Tibial artery (tissue), 4 donors: ENCODE results near the gene ADAM33.

Experiments
- DNase-seq, 2 donors: peaks; one replicate each; pipeline ENCODE4 v3.0.0-alpha.2; 2019
- H3K27ac ChIP-seq, 2 donors: fragments of 200-600 bp; sonication (generic) in 1 of 2; 1 replicate in 1 of 2; 2 replicates in 1 of 2; pipeline ENCODE4 v1.5.1; 2018 to 2019; ENCODE audit warnings: mild to moderate bottlenecking in 1 of 2
- H3K27me3 ChIP-seq, 2 donors: fragments of 200-600 bp; sonication (generic) in 1 of 2; one replicate each; pipeline versions ENCODE4 v1.5.1 to v1.6.0; 2016 to 2019
- H3K36me3 ChIP-seq, 3 donors: fragments of 200-600 bp; sonication (generic) in 2 of 3; one replicate each; pipeline ENCODE4 v1.5.1; 2016 to 2019; ENCODE audit warnings: mild to moderate bottlenecking in 2 of 3
- H3K4me1 ChIP-seq, 4 donors: fragments of 200-600 bp; sonication (generic) in 2 of 4; 1 replicate in 3 of 4; 2 replicates in 1 of 4; pipeline ENCODE4 v1.5.1; 2016 to 2019
- H3K4me3 ChIP-seq, 2 donors: fragments of 200-600 bp; sonication (generic) in 1 of 2; 1 replicate in 1 of 2; 2 replicates in 1 of 2; pipeline ENCODE4 v1.5.1; 2018 to 2019; ENCODE audit warnings: mild to moderate bottlenecking in 2 of 2
- H3K9me3 ChIP-seq, 3 donors: fragments of 200-600 bp; sonication (generic) in 1 of 3; one replicate each; pipeline ENCODE4 v1.5.1; 2016 to 2019
- CTCF ChIP-seq, 2 experiments: fragments of 200-600 bp in 1 of 2; fragments of 450-650 bp in 1 of 2; IDR thresholded peaks; one replicate each; pipeline ENCODE4 v1.5.1; 2017 to 2019; ENCODE audit warnings: antibody characterized with exemption in 2 of 2, mild to moderate bottlenecking in 1 of 2, moderate library complexity in 1 of 2
- intact Hi-C: fragments of 100-400 bp; cut with DNase I; formaldehyde crosslinking; loops from one replicate; pipeline ENCODE4 v1.15.0; 2023; ENCODE audit warnings: low total_unique reads

The ADAM33 gene

GRCh38 chr20:3728876-3729275 lies 47.1 kb upstream of the ADAM33 start:
- peaks cover 0 to 62% of the 10 kb centered on the region in 2 donors for H3K27me3 ChIP-seq
- no peak for DNase-seq
- intact Hi-C loops, result no loop called here
- no peaks in the 10 kb centered on the region for H3K36me3 ChIP-seq
- no peak for TF ChIP-seq CTCF (IDR thresholded peaks at IDR 0.05)
- H3K4me1 ChIP-seq, result peaks cover 0 to 9% (median 0%) of the 10 kb centered on the region in 4 donors
- H3K4me3 ChIP-seq, result no peak overlapping the region
- no peaks in the 10 kb centered on the region for H3K9me3 ChIP-seq
- no peak overlapping the region for H3K27ac ChIP-seq

- intact Hi-C loops, result no loop called here
- no peak for TF ChIP-seq CTCF (IDR thresholded peaks at IDR 0.05)
- H3K36me3 ChIP-seq, result no peaks in the 10 kb centered on the region
- H3K27ac ChIP-seq, result no peak overlapping the region
- peaks cover 0 to 9% (median 0%) of the 10 kb centered on the region in 4 donors for H3K4me1 ChIP-seq
- no peak for DNase-seq
- H3K27me3 ChIP-seq, result peaks cover 0 to 59% of the 10 kb centered on the region in 2 donors
- no peak overlapping the region for H3K4me3 ChIP-seq
- no peaks in the 10 kb centered on the region for H3K9me3 ChIP-seq
These were observed 46.5 kb upstream of the ADAM33 start for GRCh38 chr20:3728354-3728753.

GRCh38 chr20:3727401-3728021 lies 45.7 kb upstream of the ADAM33 start:
- H3K4me1 ChIP-seq, result peaks cover 0 to 9% (median 0%) of the 10 kb centered on the region in 4 donors
- DNase-seq, result peak in 1 of 2 donors; percentile 66
- H3K27ac ChIP-seq, result no peak overlapping the region
- intact Hi-C loops, result no loop called here
- H3K4me3 ChIP-seq, result no peak overlapping the region
- TF ChIP-seq CTCF (IDR thresholded peaks at IDR 0.05), result no peak
- peaks cover 0 to 51% of the 10 kb centered on the region in 2 donors for H3K27me3 ChIP-seq
- no peaks in the 10 kb centered on the region for H3K9me3 ChIP-seq
- no peaks in the 10 kb centered on the region for H3K36me3 ChIP-seq

- Histone ChIP-seq H3K27ac (no peak overlapping the region), H3K27me3 (peaks cover 0 to 29% of the 10 kb centered on the region in 2 donors), H3K9me3 (no peaks in the 10 kb centered on the region), H3K4me1 (peaks cover 0 to 5% (median 0%) of the 10 kb centered on the region in 4 donors), H3K4me3 (no peak overlapping the region), H3K36me3 (no peaks in the 10 kb centered on the region)
- DNase-seq, result no peak
- no peak for TF ChIP-seq CTCF (IDR thresholded peaks at IDR 0.05)
- intact Hi-C loops, result no loop called here
These were observed 42.5 kb upstream of the ADAM33 start for GRCh38 chr20:3724356-3724755.

- TF ChIP-seq CTCF (IDR thresholded peaks at IDR 0.05), result no peak
- Histone ChIP-seq H3K4me1 (peaks cover 0 to 5% (median 0%) of the 10 kb centered on the region in 4 donors), H3K4me3 (no peak overlapping the region), H3K27ac (no peak overlapping the region), H3K9me3 (no peaks in the 10 kb centered on the region), H3K36me3 (no peaks in the 10 kb centered on the region), H3K27me3 (peaks cover 0 to 26% of the 10 kb centered on the region in 2 donors)
- no peak for DNase-seq
- intact Hi-C loops, result no loop called here
These were observed 41.5 kb upstream of the ADAM33 start for GRCh38 chr20:3723284-3723683.
